Glutamatergic neuron (in vitro differentiated cells): ENCODE measurements around the gene LRP1B. TPM values are rescaled to one million over a fixed set of nuclear protein-coding genes. Genes with fewer than 3 reads are reported as not detected.

Experiments
- DNase-seq: peaks from one replicate; pipeline ENCODE4 v3.0.0; 2022
- H3K27ac Mint-ChIP-seq: one replicate; pipeline ENCODE4 v1.8.0; 2020; ENCODE audit warnings: mild to moderate bottlenecking, mixed read lengths, inconsistent platforms; ENCODE audit not compliant: unreplicated experiment
- H3K27me3 Mint-ChIP-seq: one replicate; pipeline ENCODE4 v1.8.0; 2020; ENCODE audit warnings: mild to moderate bottlenecking, moderate library complexity, mixed read lengths, inconsistent platforms; ENCODE audit not compliant: unreplicated experiment
- H3K36me3 Mint-ChIP-seq: one replicate; pipeline ENCODE4 v1.8.0; 2020; ENCODE audit warnings: mild to moderate bottlenecking, mixed read lengths, inconsistent platforms; ENCODE audit not compliant: unreplicated experiment
- H3K4me1 Mint-ChIP-seq: one replicate; pipeline ENCODE4 v1.8.0; 2020; ENCODE audit warnings: mild to moderate bottlenecking, low read depth, mixed read lengths, inconsistent platforms; ENCODE audit not compliant: unreplicated experiment
- H3K4me3 Mint-ChIP-seq: one replicate; pipeline ENCODE4 v1.8.0; 2020; ENCODE audit warnings: mild to moderate bottlenecking, mixed read lengths, inconsistent platforms; ENCODE audit not compliant: unreplicated experiment
- H3K9me3 Mint-ChIP-seq: one replicate; pipeline ENCODE4 v1.8.0; 2020; ENCODE audit warnings: mild to moderate bottlenecking, moderate library complexity, mixed read lengths, inconsistent platforms; ENCODE audit not compliant: unreplicated experiment
- total RNA-seq: library from RNA; stranded (reverse); fragmentation: NEBNext Ultra II Directional; extraction: Animal tissue kit (Norgen Biotek cat#: 25700); gene quantifications from one replicate; pipeline ENCODE4 v1.2.1, GENCODE V29; 2021; ENCODE audit not compliant: unreplicated experiment
- TF ChIP-seq, protein P1 (sequence below): fragments of 200-600 bp; sonication (generic); IDR thresholded peaks from one replicate; pipeline ENCODE4 v1.5.0; 2021; ENCODE audit not compliant: partially characterized antibody, unreplicated experiment

Gene LRP1B
- total RNA-seq, 1 donor from 2014 or later = 28.7 TPM

DNA sequence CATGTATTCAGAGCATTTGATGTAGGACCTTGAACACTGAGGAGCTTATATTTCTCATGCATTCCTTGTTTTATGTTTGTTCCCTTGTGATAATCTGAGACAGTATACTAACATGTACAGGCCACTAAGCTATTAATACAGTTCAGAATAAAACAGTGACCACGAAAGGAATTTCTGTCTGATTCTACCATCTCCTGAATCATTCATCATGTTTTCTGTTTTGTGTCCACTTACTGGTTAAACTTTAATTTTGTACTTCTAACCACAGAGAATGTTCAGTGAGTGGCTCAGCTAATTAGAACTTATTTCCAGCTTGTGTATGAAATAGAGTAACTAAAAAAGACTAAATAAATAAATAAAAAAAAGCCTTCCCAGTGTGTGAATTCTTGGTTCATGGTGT lies 110.4 kb downstream of the LRP1B start:
- Mint-ChIP-seq H3K27me3 (no peaks in the 10 kb centered on the region), H3K4me3 (no peak overlapping the region), H3K4me1 (no peaks in the 10 kb centered on the region), H3K9me3 (peaks cover 1% of the 10 kb centered on the region), H3K27ac (no peak overlapping the region), H3K36me3 (no peaks in the 10 kb centered on the region)
- no peak for DNase-seq
- TF ChIP-seq, protein P1, sequence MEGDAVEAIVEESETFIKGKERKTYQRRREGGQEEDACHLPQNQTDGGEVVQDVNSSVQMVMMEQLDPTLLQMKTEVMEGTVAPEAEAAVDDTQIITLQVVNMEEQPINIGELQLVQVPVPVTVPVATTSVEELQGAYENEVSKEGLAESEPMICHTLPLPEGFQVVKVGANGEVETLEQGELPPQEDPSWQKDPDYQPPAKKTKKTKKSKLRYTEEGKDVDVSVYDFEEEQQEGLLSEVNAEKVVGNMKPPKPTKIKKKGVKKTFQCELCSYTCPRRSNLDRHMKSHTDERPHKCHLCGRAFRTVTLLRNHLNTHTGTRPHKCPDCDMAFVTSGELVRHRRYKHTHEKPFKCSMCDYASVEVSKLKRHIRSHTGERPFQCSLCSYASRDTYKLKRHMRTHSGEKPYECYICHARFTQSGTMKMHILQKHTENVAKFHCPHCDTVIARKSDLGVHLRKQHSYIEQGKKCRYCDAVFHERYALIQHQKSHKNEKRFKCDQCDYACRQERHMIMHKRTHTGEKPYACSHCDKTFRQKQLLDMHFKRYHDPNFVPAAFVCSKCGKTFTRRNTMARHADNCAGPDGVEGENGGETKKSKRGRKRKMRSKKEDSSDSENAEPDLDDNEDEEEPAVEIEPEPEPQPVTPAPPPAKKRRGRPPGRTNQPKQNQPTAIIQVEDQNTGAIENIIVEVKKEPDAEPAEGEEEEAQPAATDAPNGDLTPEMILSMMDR = no peak

DNA sequence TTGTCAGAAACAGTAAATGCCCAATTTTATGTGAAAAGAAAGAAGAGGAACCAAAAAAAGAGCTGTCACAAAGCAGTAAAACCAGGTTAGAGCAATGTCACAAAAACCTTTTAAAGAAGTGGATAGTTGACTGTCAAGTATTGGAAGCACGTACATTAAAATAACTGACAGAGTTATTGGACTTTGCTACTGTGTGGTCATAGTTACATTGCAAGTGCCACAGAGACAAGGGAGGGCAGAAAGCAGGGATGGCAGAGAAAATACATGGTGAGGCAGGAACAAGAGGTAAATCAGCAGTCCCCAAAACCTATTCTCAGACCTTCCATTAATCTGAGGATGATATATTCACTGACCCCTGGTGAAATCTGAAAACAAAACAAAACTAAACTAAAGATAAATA lies 116.3 kb downstream of the LRP1B start:
- Mint-ChIP-seq H3K36me3 (no peaks in the 10 kb centered on the region), H3K4me3 (no peak overlapping the region), H3K9me3 (no peaks in the 10 kb centered on the region), H3K27me3 (no peaks in the 10 kb centered on the region), H3K27ac (no peak overlapping the region), H3K4me1 (no peaks in the 10 kb centered on the region)
- TF ChIP-seq, protein P1 = no peak
- no peak for DNase-seq

DNA sequence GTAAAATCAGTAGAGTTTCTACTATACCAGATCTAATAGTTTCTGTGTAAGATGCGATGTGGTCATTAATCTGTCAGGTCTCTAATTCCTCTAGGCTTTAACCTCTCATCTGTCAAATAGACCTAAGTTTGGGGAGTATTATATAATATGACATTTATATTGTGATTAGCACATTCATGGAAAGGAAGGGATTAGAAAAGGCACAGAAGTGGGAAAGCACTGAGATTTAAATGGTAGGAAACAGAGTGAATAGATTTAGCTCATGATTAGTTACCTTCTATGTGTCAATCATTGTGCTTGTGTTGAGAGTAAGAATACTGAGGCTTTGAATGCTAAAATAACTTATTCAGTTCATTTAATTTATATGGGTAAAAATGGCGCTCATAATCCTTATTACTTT lies 118.0 kb downstream of the LRP1B start:
- Mint-ChIP-seq H3K4me3 (no peak overlapping the region), H3K27me3 (no peaks in the 10 kb centered on the region), H3K9me3 (no peaks in the 10 kb centered on the region), H3K4me1 (no peaks in the 10 kb centered on the region), H3K36me3 (no peaks in the 10 kb centered on the region), H3K27ac (no peak overlapping the region)
- DNase-seq = no peak
- TF ChIP-seq, protein P1 = no peak

DNA sequence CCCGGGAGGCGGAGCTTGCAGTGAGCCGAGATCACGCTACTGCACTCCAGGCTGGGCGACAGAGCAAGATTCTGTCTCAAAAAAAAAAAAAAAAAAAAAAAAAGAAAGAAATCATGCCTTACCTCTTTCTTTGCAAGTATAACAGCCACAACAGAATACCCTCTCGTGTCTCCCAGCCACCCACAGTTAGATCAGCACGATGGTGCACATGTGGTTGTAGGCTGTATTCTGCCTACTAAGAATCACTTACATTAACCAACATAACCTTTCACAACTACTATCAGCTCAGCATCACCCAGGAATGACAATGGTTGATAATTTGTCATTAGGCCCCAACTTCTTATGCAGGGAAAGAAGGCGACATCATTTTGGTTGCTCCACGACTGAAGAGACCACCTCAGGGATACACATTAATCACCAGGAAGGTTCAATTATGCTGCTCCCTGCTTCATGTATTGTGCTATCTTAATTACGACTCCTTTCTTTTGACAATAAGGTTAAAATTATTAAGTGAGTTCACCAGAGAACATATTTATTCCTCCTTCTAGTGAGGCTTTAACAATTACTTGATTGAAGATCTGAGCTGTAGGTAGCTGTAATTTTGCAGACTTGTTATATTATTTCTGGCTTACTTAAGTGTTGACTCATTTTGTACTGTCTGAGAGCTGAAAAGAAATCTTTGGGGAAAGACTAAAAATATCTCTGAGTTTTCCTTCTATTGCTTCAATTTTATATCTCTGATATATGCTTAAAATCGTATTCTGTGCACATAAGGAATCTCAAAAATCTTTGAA lies 120.1 kb downstream of the LRP1B start:
- DNase-seq = no peak
- no peak overlapping the region for H3K4me3 Mint-ChIP-seq
- no peak overlapping the region for H3K27ac Mint-ChIP-seq
- no peaks in the 10 kb centered on the region for H3K9me3 Mint-ChIP-seq
- H3K4me1 Mint-ChIP-seq = no peaks in the 10 kb centered on the region
- no peaks in the 10 kb centered on the region for H3K36me3 Mint-ChIP-seq
- TF ChIP-seq, protein P1 = no peak
- H3K27me3 Mint-ChIP-seq = no peaks in the 10 kb centered on the region

DNA sequence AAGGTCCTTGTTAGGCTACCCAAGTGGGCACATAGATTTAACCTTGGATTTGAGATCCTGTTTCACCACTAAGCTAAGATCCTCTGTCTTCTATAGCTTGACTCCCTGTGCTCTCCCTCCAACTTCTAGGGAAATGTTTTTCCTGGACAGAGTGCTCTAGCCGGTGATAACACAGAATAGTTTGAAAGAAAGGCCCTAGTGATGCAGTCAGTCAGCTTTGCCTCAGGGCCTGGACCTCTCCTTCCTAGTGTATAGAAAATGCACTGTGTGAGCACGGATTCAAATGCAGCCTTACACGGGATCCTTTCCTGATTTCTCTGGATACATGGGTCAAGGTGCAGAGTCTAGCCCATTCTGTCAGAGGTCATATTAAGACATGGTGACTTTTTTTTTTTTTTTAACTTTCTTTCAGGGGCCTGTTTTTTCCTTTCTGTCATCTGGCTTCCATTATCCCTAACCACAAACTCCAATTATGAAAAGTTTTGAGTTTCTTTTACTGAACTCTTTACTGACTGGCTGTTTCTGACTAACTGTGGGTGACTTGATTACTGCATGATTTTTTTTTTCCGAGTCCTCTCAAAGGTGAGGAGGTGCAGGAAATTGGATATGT lies 122.6 kb downstream of the LRP1B start:
- Mint-ChIP-seq H3K4me1 (no peaks in the 10 kb centered on the region), H3K9me3 (no peaks in the 10 kb centered on the region), H3K27ac (no peak overlapping the region), H3K36me3 (no peaks in the 10 kb centered on the region), H3K27me3 (no peaks in the 10 kb centered on the region), H3K4me3 (no peak overlapping the region)
- no peak for DNase-seq
- TF ChIP-seq, protein P1 = no peak
